ENCODE data around the gene MRPL4.

- TF ChIP-seq CTCF (IDR thresholded peaks at IDR 0.05; ENCODE audit: low read length) (no peak), EZH2 (IDR thresholded peaks at IDR 0.05; ENCODE audit: borderline replicate concordance, low read length) (no peak)
These were observed 5.5 kb upstream of the MRPL4 start for GRCh38 chr19:10246511-10246910.

Measured in OCI-LY1 (cell line).